Keratinocyte (primary cell): ENCODE measurements around the gene MAP4K1. TPM values are rescaled to one million over a fixed set of nuclear protein-coding genes. Genes with fewer than 3 reads are reported as not detected.

Experiments used
- DNase-seq: peaks from one replicate; pipeline ENCODE4 v3.0.0-alpha.2; 2011; ENCODE audit warnings: low read depth, missing footprints, low spot score
- FAIRE-seq: peaks from 2 replicates; lab custom pipeline; 2011; peaks lifted over from hg19 to GRCh38; lab: Jason Lieb, UNC
- H2AFZ ChIP-seq: 2 replicates; pipeline ENCODE4 v1.6.0; 2012; ENCODE audit warnings: low read length, control low read depth, inconsistent platforms; ENCODE audit not compliant: control insufficient read depth
- H3K27ac ChIP-seq: 2 replicates; pipeline ENCODE4 v1.5.1; 2011; ENCODE audit warnings: low read length; ENCODE audit not compliant: control insufficient read depth, insufficient read depth
- H3K27me3 ChIP-seq: 3 replicates; pipeline ENCODE4 v1.6.0; 2011; ENCODE audit warnings: low read length; ENCODE audit not compliant: control insufficient read depth, insufficient read depth; ENCODE audit errors: extremely low read depth
- H3K36me3 ChIP-seq, 2 experiments: 2 replicates in 1 of 2; 3 replicates in 1 of 2; pipeline ENCODE4 v1.5.1; 2011; ENCODE audit warnings: low read length in 2 of 2, mild to moderate bottlenecking in 1 of 2; ENCODE audit not compliant: control insufficient read depth in 2 of 2, insufficient read depth in 2 of 2; ENCODE audit errors: extremely low read depth in 1 of 2
- H3K4me1 ChIP-seq: 3 replicates; pipeline ENCODE4 v1.5.1; 2011; ENCODE audit warnings: low read length; ENCODE audit not compliant: control insufficient read depth, insufficient read depth; ENCODE audit errors: extremely low read depth
- H3K4me2 ChIP-seq: 3 replicates; pipeline ENCODE4 v1.6.0; 2011; ENCODE audit warnings: low read depth, low read length; ENCODE audit not compliant: control insufficient read depth, insufficient read depth; ENCODE audit errors: extremely low read depth
- H3K4me3 ChIP-seq, 3 experiments: fragments of 200-600 bp in 1 of 3; sonication (generic) in 1 of 3; 2 replicates in 2 of 3; 3 replicates in 1 of 3; pipeline ENCODE4 v1.5.1; 2011 to 2016; ENCODE audit warnings: low read length in 3 of 3, mild to moderate bottlenecking in 3 of 3, control low read depth in 2 of 3, inconsistent platforms in 1 of 3, low read depth in 1 of 3, mixed read lengths in 1 of 3, mixed run types in 1 of 3, moderate library complexity in 1 of 3; ENCODE audit not compliant: control insufficient read depth in 2 of 3, insufficient read depth in 2 of 3; ENCODE audit errors: extremely low read depth in 1 of 3
- H3K79me2 ChIP-seq: 2 replicates; pipeline ENCODE4 v1.6.0; 2012; ENCODE audit warnings: low read length; ENCODE audit not compliant: control insufficient read depth, insufficient read depth
- H3K9ac ChIP-seq: 3 replicates; pipeline ENCODE4 v1.6.0; 2011; ENCODE audit warnings: low read length; ENCODE audit not compliant: control insufficient read depth, insufficient read depth; ENCODE audit errors: extremely low read depth
- H3K9me1 ChIP-seq: 3 replicates; pipeline ENCODE4 v1.6.0; 2011; ENCODE audit warnings: low read length; ENCODE audit not compliant: control insufficient read depth, insufficient read depth; ENCODE audit errors: extremely low read depth
- H3K9me3 ChIP-seq: 2 replicates; pipeline ENCODE4 v1.5.1; 2012; ENCODE audit warnings: low read depth, low read length; ENCODE audit not compliant: control insufficient read depth
- H4K20me1 ChIP-seq: 3 replicates; pipeline ENCODE4 v1.6.0; 2011; ENCODE audit warnings: low read length; ENCODE audit not compliant: control insufficient read depth, insufficient read depth; ENCODE audit errors: extremely low read depth
- EZH2 ChIP-seq: IDR thresholded peaks from one replicate; pipeline ENCODE4 v1.6.1; 2012; ENCODE audit warnings: inconsistent platforms, mild to moderate bottlenecking, low read length, moderate library complexity
- dilution Hi-C: fragments of 300-500 bp; cut with MboI; formaldehyde crosslinking; loops from one replicate; pipeline ENCODE4 v1.7.0; 2020; ENCODE audit warnings: low sequenced_read_pairs; ENCODE audit not compliant: extremely low pct_ligation_motif_present
- polyA plus RNA-seq, 5 experiments: library from polyadenylated mRNA; depleted of rRNA in 3 of 5; stranded (reverse) in 3 of 5; stranded (forward) in 1 of 5; unstranded in 1 of 5; fragments of >200 nt; gene quantifications; 1 replicate in 1 of 5; 2 replicates in 3 of 5; 3 replicates in 1 of 5; pipeline versions ENCODE4 v1.2.1 to v1.2.3, GENCODE V29; 2011 to 2012; ENCODE audit warnings: missing spikeins in 2 of 5, low read depth in 1 of 5, low replicate concordance in 1 of 5
- TF ChIP-seq, protein P1 (sequence below), 3 experiments: IDR thresholded peaks in 1 of 3; conservative IDR thresholded peaks in 1 of 3; optimal IDR thresholded peaks in 1 of 3; 2 replicates in 2 of 3; 3 replicates in 1 of 3; pipeline versions ENCODE3 to v1.5.1; 2011; ENCODE audit warnings: low read length in 3 of 3, mild to moderate bottlenecking in 3 of 3, moderate library complexity in 2 of 3, control low read depth in 1 of 3, inconsistent platforms in 1 of 3; ENCODE audit not compliant: insufficient read depth in 2 of 3; ENCODE audit errors: extremely low read depth in 1 of 3

The MAP4K1 gene
- polyA plus RNA-seq, 1 donor (not counting 4 experiments of a cell fraction or from before 2014, with no cell fraction given): 0.25 TPM

DNA sequence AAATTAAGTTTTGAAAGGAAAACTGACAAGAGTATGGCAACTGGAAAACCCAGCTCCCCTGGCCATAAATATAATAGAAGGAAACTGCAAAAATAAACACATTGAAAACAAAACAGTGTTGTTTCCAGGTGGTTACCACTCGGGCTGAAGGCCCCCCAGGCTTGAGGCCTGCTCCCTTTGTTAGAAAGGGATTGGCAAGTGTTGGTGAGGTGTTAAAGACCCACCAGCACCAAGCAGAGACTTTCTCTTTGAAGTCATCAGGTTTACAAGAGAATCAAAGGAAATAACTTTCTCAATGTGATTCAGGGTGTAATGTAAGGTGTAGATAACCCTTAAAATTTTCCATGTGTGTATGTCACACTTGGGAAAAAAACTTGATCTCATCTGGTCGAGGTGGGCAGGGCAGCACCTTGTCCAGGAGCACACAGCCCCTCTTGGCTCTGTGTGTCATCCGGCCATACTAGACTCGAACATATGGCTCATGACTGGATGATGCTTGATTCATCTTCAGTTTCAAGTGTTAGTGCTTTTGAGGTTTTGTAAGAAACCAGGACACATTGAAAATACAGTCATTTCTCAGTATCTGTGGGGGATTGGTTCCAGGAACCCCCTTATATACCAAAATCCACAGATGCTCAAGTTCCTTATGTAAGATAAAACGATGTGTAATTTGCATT is 37.5 kb upstream of the MAP4K1 start:
- dilution Hi-C loops: no loop called here
- peak overlapping the region; percentile 98 for H3K27ac ChIP-seq
- DNase-seq (no peak), FAIRE-seq (no peak)
- no peaks in the 10 kb centered on the region for H3K9me3 ChIP-seq
- H3K9me1 ChIP-seq: no peaks in the 10 kb centered on the region
- H3K36me3 ChIP-seq: peaks cover 4 to 39% of the 10 kb centered on the region in 2 experiments
- no peak overlapping the region for H3K4me3 ChIP-seq
- H2AFZ ChIP-seq: no peak overlapping the region
- H4K20me1 ChIP-seq: peaks cover 4% of the 10 kb centered on the region
- H3K4me2 ChIP-seq: peak overlapping the region; percentile 25
- peaks cover 91% of the 10 kb centered on the region for H3K4me1 ChIP-seq
- TF ChIP-seq, protein P1, sequence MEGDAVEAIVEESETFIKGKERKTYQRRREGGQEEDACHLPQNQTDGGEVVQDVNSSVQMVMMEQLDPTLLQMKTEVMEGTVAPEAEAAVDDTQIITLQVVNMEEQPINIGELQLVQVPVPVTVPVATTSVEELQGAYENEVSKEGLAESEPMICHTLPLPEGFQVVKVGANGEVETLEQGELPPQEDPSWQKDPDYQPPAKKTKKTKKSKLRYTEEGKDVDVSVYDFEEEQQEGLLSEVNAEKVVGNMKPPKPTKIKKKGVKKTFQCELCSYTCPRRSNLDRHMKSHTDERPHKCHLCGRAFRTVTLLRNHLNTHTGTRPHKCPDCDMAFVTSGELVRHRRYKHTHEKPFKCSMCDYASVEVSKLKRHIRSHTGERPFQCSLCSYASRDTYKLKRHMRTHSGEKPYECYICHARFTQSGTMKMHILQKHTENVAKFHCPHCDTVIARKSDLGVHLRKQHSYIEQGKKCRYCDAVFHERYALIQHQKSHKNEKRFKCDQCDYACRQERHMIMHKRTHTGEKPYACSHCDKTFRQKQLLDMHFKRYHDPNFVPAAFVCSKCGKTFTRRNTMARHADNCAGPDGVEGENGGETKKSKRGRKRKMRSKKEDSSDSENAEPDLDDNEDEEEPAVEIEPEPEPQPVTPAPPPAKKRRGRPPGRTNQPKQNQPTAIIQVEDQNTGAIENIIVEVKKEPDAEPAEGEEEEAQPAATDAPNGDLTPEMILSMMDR (optimal IDR thresholded peaks at IDR 0.05 in 1 of 3, IDR thresholded peaks at IDR 0.05 in 1 of 3, conservative IDR thresholded peaks at IDR 0.05 in 1 of 3; ENCODE audit: extremely low read depth in 1 of 3, insufficient read depth in 2 of 3, low read length in 3 of 3): no peak
- TF ChIP-seq EZH2: no peak
- peak overlapping the region; percentile 80 for H3K9ac ChIP-seq
- peaks cover 81% of the 10 kb centered on the region for H3K79me2 ChIP-seq
- no peaks in the 10 kb centered on the region for H3K27me3 ChIP-seq

DNA sequence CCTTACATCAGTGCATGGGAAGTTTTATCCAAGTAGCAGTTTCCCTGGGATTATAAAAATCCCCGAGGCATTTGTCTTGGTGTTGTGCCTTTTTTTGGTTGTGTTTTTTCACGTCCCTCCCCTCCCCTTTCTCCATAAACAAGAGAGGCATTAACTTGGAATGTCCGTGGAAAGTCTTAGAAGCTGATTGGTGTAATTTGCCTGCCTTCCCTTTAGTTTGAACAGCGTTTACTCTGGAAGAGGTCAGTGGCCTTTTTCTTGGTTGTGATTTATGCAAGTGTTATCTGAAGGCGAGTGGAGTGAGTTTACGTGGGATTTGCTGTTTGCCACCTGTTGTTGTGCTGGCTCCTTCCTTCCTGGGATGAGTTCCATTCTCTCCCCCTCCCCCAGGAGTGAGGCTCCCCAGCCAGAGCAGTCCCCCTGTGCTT is 36.9 kb upstream of the MAP4K1 start:
- Histone ChIP-seq H3K4me3 (no peak overlapping the region), H3K9ac (peak overlapping the region; percentile 80), H3K4me1 (peaks cover 85% of the 10 kb centered on the region), H3K36me3 (peaks cover 4 to 38% of the 10 kb centered on the region in 2 experiments), H3K27ac (peak overlapping the region; percentile 98), H3K27me3 (no peaks in the 10 kb centered on the region), H3K9me3 (no peaks in the 10 kb centered on the region), H4K20me1 (peaks cover 6% of the 10 kb centered on the region), H3K4me2 (peak overlapping the region; percentile 25), H2AFZ (no peak overlapping the region), H3K79me2 (peaks cover 81% of the 10 kb centered on the region), H3K9me1 (no peaks in the 10 kb centered on the region)
- dilution Hi-C loops: no loop called here
- TF ChIP-seq, protein P1 (optimal IDR thresholded peaks at IDR 0.05 in 1 of 3, IDR thresholded peaks at IDR 0.05 in 1 of 3, conservative IDR thresholded peaks at IDR 0.05 in 1 of 3; ENCODE audit: extremely low read depth in 1 of 3, insufficient read depth in 2 of 3, low read length in 3 of 3): no peak
- TF ChIP-seq EZH2: no peak
- no peak for DNase-seq
- FAIRE-seq: no peak
